IMR-90 (cell line): Measurements from ENCODE around the gene ADPGK. TPM values are rescaled to one million over a fixed set of nuclear protein-coding genes. Genes with fewer than 3 reads are reported as not detected.

Experiments used
- ATAC-seq: fragments of 200-7000 bp; cut with Tn5 transposase; 2 replicates; pipeline ENCODE4 v1.9.1; 2020; ENCODE audit warnings: low read depth, mild to moderate bottlenecking, moderate library complexity
- BruUV-seq: library from RNA; stranded (reverse); fragments of 400-500 nt; replicated peaks from 2 replicates; lab custom pipeline; 2021; lab: Mats Ljungman, UMichigan
- CTCF ChIA-PET: fragments of 300-600 bp; formaldehyde crosslinking; extraction: SDS; loops from one replicate; lab custom pipeline; 2021; ENCODE audit warnings: antibody characterized with exemption; lab: Yijun Ruan, JAX
- POLR2A ChIA-PET: fragments of 300-600 bp; sonication (Branson Sonifier 250); formaldehyde crosslinking; loops from one replicate; lab custom pipeline; 2022; ENCODE audit warnings: antibody characterized with exemption; ENCODE audit not compliant: unreplicated experiment; lab: Charles Lee
- DNase-seq: peaks from one replicate; pipeline ENCODE4 v3.0.0; 2013
- H2AFZ ChIP-seq: replicated peaks from 2 replicates; pipeline ENCODE3; 2013; ENCODE audit warnings: low read length, mild to moderate bottlenecking; ENCODE audit not compliant: poor library complexity
- H2AK5ac ChIP-seq: 2 replicates; pipeline ENCODE4 v1.6.1; 2013; ENCODE audit warnings: low read depth, low read length, inconsistent platforms
- H2AK9ac ChIP-seq: replicated peaks from 2 replicates; pipeline ENCODE3; 2013; ENCODE audit warnings: mild to moderate bottlenecking, low read depth, low read length, moderate library complexity; ENCODE audit not compliant: poor library complexity
- H2BK120ac ChIP-seq: 2 replicates; pipeline ENCODE4 v1.6.1; 2013; ENCODE audit warnings: low read depth, low read length, inconsistent platforms
- H2BK15ac ChIP-seq: 3 replicates; pipeline ENCODE4 v1.6.1; 2013; ENCODE audit warnings: low read depth, low read length, inconsistent platforms
- H2BK20ac ChIP-seq: 2 replicates; pipeline ENCODE4 v1.6.1; 2013; ENCODE audit warnings: low read depth, mild to moderate bottlenecking, inconsistent platforms, low read length, moderate library complexity
- H2BK5ac ChIP-seq: 2 replicates; pipeline ENCODE4 v1.6.1; 2013; ENCODE audit warnings: mild to moderate bottlenecking, low read depth, low read length, inconsistent platforms; ENCODE audit not compliant: poor library complexity, severe bottlenecking
- H3K14ac ChIP-seq: replicated peaks from 2 replicates; pipeline ENCODE4 v1.6.1; 2013; ENCODE audit warnings: low read depth, low read length, inconsistent platforms
- H3K18ac ChIP-seq: 2 replicates; pipeline ENCODE4 v1.6.1; 2013; ENCODE audit warnings: low read depth, low read length, control low read depth
- H3K23ac ChIP-seq: 2 replicates; pipeline ENCODE4 v1.6.1; 2013; ENCODE audit warnings: low read depth, low read length, inconsistent platforms
- H3K27ac ChIP-seq: 2 replicates; pipeline ENCODE4 v1.5.1; 2013; ENCODE audit warnings: mild to moderate bottlenecking, control low read depth, low read length; ENCODE audit not compliant: insufficient read depth
- H3K27me3 ChIP-seq: 2 replicates; pipeline ENCODE4 v1.6.1; 2013; ENCODE audit warnings: low read length; ENCODE audit not compliant: control insufficient read depth, insufficient read depth
- H3K36me3 ChIP-seq: 2 replicates; pipeline ENCODE4 v1.6.1; 2013; ENCODE audit warnings: low read length, mixed read lengths; ENCODE audit not compliant: control insufficient read depth, insufficient read depth
- H3K4ac ChIP-seq: 2 replicates; pipeline ENCODE4 v1.6.1; 2013; ENCODE audit warnings: low read depth, low read length, inconsistent platforms
- H3K4me1 ChIP-seq: 2 replicates; pipeline ENCODE4 v1.6.1; 2013; ENCODE audit warnings: low read length, mixed read lengths; ENCODE audit not compliant: control insufficient read depth, insufficient read depth
- H3K4me2 ChIP-seq: 2 replicates; pipeline ENCODE4 v1.6.1; 2013; ENCODE audit warnings: low read depth, mild to moderate bottlenecking, control low read depth, low read length, moderate library complexity
- H3K4me3 ChIP-seq: 2 replicates; pipeline ENCODE4 v1.5.1; 2013; ENCODE audit warnings: low read depth, mild to moderate bottlenecking, control low read depth, low read length, moderate library complexity; ENCODE audit not compliant: insufficient read depth
- H3K56ac ChIP-seq: 2 replicates; pipeline ENCODE4 v1.6.1; 2013; ENCODE audit warnings: low read length, inconsistent platforms; ENCODE audit not compliant: insufficient read depth; ENCODE audit errors: extremely low read depth
- H3K79me1 ChIP-seq, 2 experiments: 2 replicates each; pipeline ENCODE4 v1.6.1; 2013; ENCODE audit warnings: low read length in 2 of 2, inconsistent platforms in 1 of 2, low read depth in 1 of 2
- H3K9ac ChIP-seq: 2 replicates; pipeline ENCODE4 v1.6.1; 2013; ENCODE audit warnings: low read depth, low read length, control low read depth
- H3K9me1 ChIP-seq: 2 replicates; pipeline ENCODE4 v1.6.1; 2013; ENCODE audit warnings: low read length, inconsistent platforms; ENCODE audit not compliant: insufficient read depth
- H3K9me3 ChIP-seq: 2 replicates; pipeline ENCODE4 v1.6.1; 2013; ENCODE audit warnings: low read length; ENCODE audit not compliant: control insufficient read depth, insufficient read depth
- H4K20me1 ChIP-seq: 2 replicates; pipeline ENCODE4 v1.6.1; 2013; ENCODE audit warnings: low read length, inconsistent platforms; ENCODE audit not compliant: insufficient read depth
- H4K5ac ChIP-seq: 2 replicates; pipeline ENCODE4 v1.6.1; 2013; ENCODE audit warnings: mild to moderate bottlenecking, low read depth, low read length, control low read depth
- H4K8ac ChIP-seq, 2 experiments: 2 replicates each; pipeline ENCODE4 v1.6.1; 2013; ENCODE audit warnings: low read depth in 2 of 2, low read length in 2 of 2, control low read depth in 1 of 2, inconsistent platforms in 1 of 2
- H4K91ac ChIP-seq: 2 replicates; pipeline ENCODE4 v1.6.1; 2013; ENCODE audit warnings: low read depth, low read length, inconsistent platforms; ENCODE audit not compliant: insufficient read depth
- BHLHE40 ChIP-seq: fragments of 150-350 bp; IDR thresholded peaks from 2 replicates; pipeline ENCODE4 v1.6.1; 2016; ENCODE audit warnings: mild to moderate bottlenecking, low read depth, low read length
- CEBPB ChIP-seq: IDR thresholded peaks from 2 replicates; pipeline ENCODE4 v1.6.1; 2012; ENCODE audit warnings: low read depth, low read length, improper control_type of control experiment
- CTCF ChIP-seq: conservative IDR thresholded peaks from 2 replicates; pipeline ENCODE4 v1.5.1; 2012; ENCODE audit warnings: mild to moderate bottlenecking, low read depth, low read length, improper control_type of control experiment
- ELK1 ChIP-seq: fragments of 150-350 bp; IDR thresholded peaks from 2 replicates; pipeline ENCODE4 v1.6.1; 2016; ENCODE audit warnings: low read depth, mild to moderate bottlenecking, low read length, moderate library complexity, borderline replicate concordance
- FOS ChIP-seq: fragments of 150-350 bp; IDR thresholded peaks from 2 replicates; pipeline ENCODE4 v1.6.1; 2016; ENCODE audit warnings: low read depth, low read length
- MAZ ChIP-seq: IDR thresholded peaks from 2 replicates; pipeline ENCODE4 v1.6.1; 2012; ENCODE audit warnings: low read depth, mild to moderate bottlenecking, low read length, improper control_type of control experiment, moderate library complexity, borderline replicate concordance
- MXI1 ChIP-seq: IDR thresholded peaks from 2 replicates; pipeline ENCODE4 v1.6.1; 2012; ENCODE audit warnings: low read depth, mild to moderate bottlenecking, low read length, moderate library complexity, borderline replicate concordance
- NFE2L2 ChIP-seq: fragments of 150-350 bp; IDR thresholded peaks from 2 replicates; pipeline ENCODE4 v1.6.1; 2016; ENCODE audit warnings: low read depth, mild to moderate bottlenecking, low read length
- POLR2A ChIP-seq: IDR thresholded peaks from 2 replicates; pipeline ENCODE4 v1.6.1; 2012; ENCODE audit warnings: mild to moderate bottlenecking, low read depth, low read length
- SMC3 ChIP-seq: fragments of 150-350 bp; IDR thresholded peaks from 2 replicates; pipeline ENCODE4 v1.6.1; 2016; ENCODE audit warnings: low read depth, mild to moderate bottlenecking, antibody characterized with exemption, low read length, moderate library complexity
- USF2 ChIP-seq: fragments of 150-350 bp; IDR thresholded peaks from 2 replicates; pipeline ENCODE4 v1.6.1; 2017; ENCODE audit warnings: mild to moderate bottlenecking, antibody characterized with exemption, low read length, low read depth
- WGBS, 2 experiments: methylation state at CpG; one replicate each; pipeline versions ENCODE4 v1.1.5 to v1.1.7; 2013; ENCODE audit warnings: missing lambda C conversion rate in 2 of 2; ENCODE audit not compliant: insufficient read length in 1 of 2; ENCODE audit errors: extremely low coverage in 2 of 2; 5-methylcytosine and 5-hydroxymethylcytosine counted together
- dilution Hi-C: fragments of 300-500 bp; cut with HindIII; formaldehyde crosslinking; loops from one replicate; pipeline ENCODE4 v1.14.3; 2018; ENCODE audit warnings: low sequenced_read_pairs; ENCODE audit not compliant: unreplicated experiment
- in situ Hi-C: fragments of 300-500 bp; cut with MboI; formaldehyde crosslinking; loops from 3 replicates; pipeline ENCODE4 v1.14.3; 2019; ENCODE audit warnings: low sequenced_read_pairs, inconsistent platforms, mixed read lengths
- intact Hi-C: fragments of 100-400 bp; cut with micrococcal nuclease; formaldehyde crosslinking; loops from 2 replicates; pipeline ENCODE4 v1.10.0; 2022
- polyA plus RNA-seq, 3 experiments: library from polyadenylated mRNA; depleted of rRNA; stranded (reverse); fragments of >200 nt; gene quantifications; 2 replicates each; pipeline ENCODE4 v1.2.3, GENCODE V29; 2012; ENCODE audit warnings: low replicate concordance in 1 of 3
- total RNA-seq: library from RNA; depleted of rRNA; stranded (reverse); fragments of >200 nt; gene quantifications from 2 replicates; pipeline ENCODE4 v1.2.3, GENCODE V29; 2012

ADPGK gene
- total and polyA plus RNA-seq, 2 of the 4 experiments (the other 2 are of a cell fraction), result 53.2 to 62.8 TPM

GRCh38 chr15:72813345-72814004, 29.9 kb upstream of the ADPGK start:
- Histone ChIP-seq H2AK9ac (no peak overlapping the region), H3K79me1 (no peaks in the 10 kb centered on the region), H2AK5ac (no peak overlapping the region), H3K9me3 (peaks cover 2% of the 10 kb centered on the region; the same call in 1 of the 2 replicates), H2AFZ (no peak overlapping the region), H3K27ac (no peak overlapping the region), H3K4me2 (no peak overlapping the region), H3K4me1 (no peaks in the 10 kb centered on the region), H3K4ac (no peak overlapping the region), H2BK120ac (no peak overlapping the region), H3K56ac (no peak overlapping the region), H2BK5ac (no peak overlapping the region), H3K4me3 (no peak overlapping the region), H4K5ac (no peak overlapping the region), H3K36me3 (no peaks in the 10 kb centered on the region), H3K18ac (no peak overlapping the region), H2BK15ac (no peak overlapping the region), H3K9me1 (no peaks in the 10 kb centered on the region), H3K27me3 (peaks cover 37% of the 10 kb centered on the region), H3K23ac (no peak overlapping the region), H4K91ac (no peak overlapping the region), H2BK20ac (no peak overlapping the region), H3K14ac (no peak overlapping the region), H3K9ac (no peak overlapping the region), H4K20me1 (no peaks in the 10 kb centered on the region), H4K8ac (no peak overlapping the region)
- DNase-seq (no peak), ATAC-seq (no peak)
- dilution Hi-C loops, result no loop called here
- 80% methylated on average over 2 of the region's 8 CpGs; no CpG with 5 or more reads in 1 of the 2 experiments for WGBS, 2 experiments
- CTCF ChIA-PET, result interaction anchor here (0.6 kb wide), 1 partner anchor 453 kb away, joined by 3 read pairs; no protein-coding TSS in a partner anchor
- TF ChIP-seq POLR2A (no peak), BHLHE40 (no peak), CEBPB (no peak), ELK1 (no peak), MAZ (no peak), USF2 (no peak), CTCF (no peak), SMC3 (no peak), NFE2L2 (no peak), MXI1 (no peak), FOS (no peak)
- in situ Hi-C loops, result no loop called here
- POLR2A ChIA-PET, result no interaction called here
- no TSS peak for BruUV-seq
- intact Hi-C loops, result no loop called here
